GM18520 (cell line): ENCODE results near the gene SCYGR3.

Experiments used
- ATAC-seq: cut with Tn5 transposase; IDR thresholded peaks from one replicate; pipeline ENCODE4 v1.9.1; 2021; ENCODE audit not compliant: unreplicated experiment

Gene SCYGR3

GRCh38 chr2:227566012-227566411, 48.6 kb downstream of the SCYGR3 start:
- ATAC-seq, result no peak

GRCh38 chr2:227565080-227565479, 49.6 kb downstream of the SCYGR3 start:
- no peak for ATAC-seq
